ENCODE data around the gene LPCAT1.
A peak's percentile ranks its signal among the peaks of the same experiment; 100 is the strongest.
"Not testable (repeated sequence)": the region's sequence is repeated elsewhere in the genome, so short reads cannot be mapped to it uniquely, and the experiment has no call there.

Gene LPCAT1

DNA sequence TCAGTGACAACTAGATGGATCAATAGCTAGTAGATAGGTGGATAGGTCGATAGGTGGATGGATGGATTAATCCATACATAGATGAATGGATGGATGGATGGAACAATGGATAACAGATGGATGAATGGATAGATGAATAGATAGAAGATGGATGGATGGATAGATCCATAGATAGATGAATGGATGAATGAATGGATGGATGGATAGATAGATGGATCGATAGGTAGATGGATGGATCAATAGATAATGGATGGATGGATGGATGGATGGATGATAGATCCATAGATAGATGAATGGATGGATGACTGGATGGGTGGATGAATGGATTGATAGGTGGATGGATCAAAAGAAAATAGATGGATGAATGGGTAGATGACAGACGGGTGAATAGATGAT lies 83.7 kb downstream of the LPCAT1 start:
- DNase-seq, result no peak

- no peak for DNase-seq
These were observed 84.2 kb downstream of the LPCAT1 start for GRCh38 chr5:1439388-1440097.

GRCh38 chr5:1438871-1439270 lies 84.9 kb downstream of the LPCAT1 start:
- no peak for DNase-seq

DNA sequence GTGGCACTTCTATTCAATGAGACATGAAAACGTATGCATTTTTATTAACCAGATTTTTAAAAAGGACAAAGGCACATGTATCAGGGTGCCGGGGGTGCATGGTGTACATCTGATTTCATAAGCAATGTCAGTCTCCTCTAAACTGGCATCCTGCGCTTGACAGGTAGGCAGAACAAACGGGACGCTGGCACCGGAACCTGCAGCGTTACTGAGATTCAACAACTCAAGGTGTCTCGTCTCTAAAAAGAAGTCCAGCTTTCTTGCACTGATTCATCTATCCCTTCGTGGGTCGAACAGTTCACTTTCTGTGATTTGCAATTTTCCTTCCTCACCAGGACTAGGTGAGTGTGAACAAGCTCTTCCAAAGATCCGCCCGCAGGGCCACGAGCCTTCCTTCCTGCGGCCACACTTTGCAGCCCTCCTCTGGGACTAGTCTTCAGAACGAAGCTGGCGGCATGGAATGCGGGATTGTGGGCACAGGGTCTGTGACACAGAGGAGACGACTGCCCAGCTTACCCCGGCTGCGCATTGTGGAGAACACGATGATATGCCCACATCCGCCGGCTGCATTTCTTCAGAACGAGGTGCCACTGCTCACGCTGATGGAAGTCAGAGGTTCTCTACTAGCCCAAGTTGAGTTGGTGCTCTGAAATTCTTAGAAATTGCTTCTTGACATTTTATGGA lies 85.7 kb downstream of the LPCAT1 start:
- DNase-seq, result no peak

GRCh38 chr5:1437226-1437829 lies 86.4 kb downstream of the LPCAT1 start:
- peak; percentile 51 for DNase-seq

- no peak for DNase-seq
These were observed 87.1 kb downstream of the LPCAT1 start for GRCh38 chr5:1436681-1437080.

DNA sequence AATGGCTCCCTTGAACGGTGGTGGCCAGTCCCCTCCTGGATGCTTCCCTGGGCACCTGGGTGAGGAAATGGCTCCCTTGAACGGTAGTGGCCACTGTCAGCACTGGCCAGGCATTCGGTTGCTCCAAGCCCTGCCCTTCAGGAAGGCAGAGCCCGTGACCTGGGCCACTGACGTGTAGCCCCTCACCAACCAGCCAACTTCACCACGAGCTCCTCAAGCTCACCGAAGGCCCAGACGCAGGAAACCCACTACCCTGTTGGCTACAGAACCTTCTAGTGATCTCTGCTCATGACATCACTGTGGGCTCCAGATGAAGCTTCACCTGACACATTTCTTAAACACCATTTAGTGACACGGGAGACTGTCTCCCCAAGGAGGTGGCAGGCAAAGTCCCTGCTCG lies 87.7 kb downstream of the LPCAT1 start:
- DNase-seq, result no peak

DNA sequence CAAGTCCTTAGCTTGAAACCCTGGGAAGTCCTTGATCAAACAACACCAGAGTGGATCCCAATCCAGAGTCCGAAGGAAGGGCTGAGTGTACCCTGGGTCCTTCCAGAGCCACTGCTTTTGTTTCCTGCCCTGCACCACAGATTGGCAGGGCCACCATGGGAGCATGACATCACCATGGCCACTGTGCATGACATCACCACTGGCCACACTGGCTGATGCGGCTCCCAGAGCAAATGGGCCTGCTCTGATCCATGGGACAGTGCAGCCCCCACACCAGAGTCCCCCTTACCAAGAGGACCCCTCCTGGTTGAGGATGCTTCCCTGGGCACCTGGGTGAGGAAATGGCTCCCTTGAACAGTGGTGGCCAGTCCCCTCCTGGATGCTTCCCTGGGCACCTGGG lies 88.4 kb downstream of the LPCAT1 start:
- no peak for DNase-seq

GRCh38 chr5:1432296-1432695 lies 91.5 kb downstream of the LPCAT1 start:
- no peak for DNase-seq

GRCh38 chr5:1431896-1432295 lies 91.9 kb downstream of the LPCAT1 start:
- DNase-seq, result no peak

GRCh38 chr5:1431021-1431811 lies 92.5 kb downstream of the LPCAT1 start:
- no peak for DNase-seq

- DNase-seq, result no peak
These were observed 93.5 kb downstream of the LPCAT1 start for GRCh38 chr5:1430121-1430795.

DNA sequence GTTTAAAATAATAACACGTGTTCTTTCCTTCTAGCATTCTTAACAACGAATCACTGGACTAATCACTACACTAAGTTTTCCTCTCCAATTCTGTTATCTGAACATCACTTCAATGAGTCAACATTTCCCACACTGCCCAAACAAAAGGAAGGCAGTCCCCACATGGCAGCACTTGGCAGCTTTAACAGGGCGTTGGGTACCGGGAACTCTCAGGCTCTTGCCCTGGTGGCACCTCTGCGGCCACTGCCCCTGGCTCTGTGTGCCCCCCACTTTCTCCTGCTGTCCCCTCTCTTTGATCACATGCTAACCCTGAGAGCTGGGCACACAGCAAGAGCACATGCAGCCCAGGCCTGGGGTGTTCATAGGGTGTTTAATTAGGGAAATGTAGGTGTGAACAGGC lies 94.3 kb downstream of the LPCAT1 start:
- no peak for DNase-seq

- DNase-seq, result no peak
These were observed 94.7 kb downstream of the LPCAT1 start for GRCh38 chr5:1429066-1429465.

DNA sequence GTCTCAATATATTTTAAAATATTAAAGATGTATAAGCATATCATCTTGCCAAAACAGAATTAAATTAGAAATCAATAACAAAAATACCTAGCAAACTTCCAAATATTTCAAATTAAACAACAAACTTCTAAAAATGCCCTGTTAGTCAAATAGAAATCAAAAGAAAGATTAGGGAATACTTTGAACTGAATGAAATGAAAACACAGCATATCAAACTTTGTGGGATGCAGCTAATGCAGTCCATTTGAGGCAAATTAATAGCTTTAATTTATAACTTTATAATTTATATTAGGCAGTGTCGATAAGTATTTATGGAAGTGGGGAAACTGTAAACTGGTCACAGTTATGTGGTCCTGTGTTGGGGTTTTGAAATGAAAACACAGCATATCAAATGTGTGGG lies 95.7 kb downstream of the LPCAT1 start:
- no peak for DNase-seq

- no peak for DNase-seq
These were observed 99.0 kb downstream of the LPCAT1 start for GRCh38 chr5:1424716-1425115.

DNA sequence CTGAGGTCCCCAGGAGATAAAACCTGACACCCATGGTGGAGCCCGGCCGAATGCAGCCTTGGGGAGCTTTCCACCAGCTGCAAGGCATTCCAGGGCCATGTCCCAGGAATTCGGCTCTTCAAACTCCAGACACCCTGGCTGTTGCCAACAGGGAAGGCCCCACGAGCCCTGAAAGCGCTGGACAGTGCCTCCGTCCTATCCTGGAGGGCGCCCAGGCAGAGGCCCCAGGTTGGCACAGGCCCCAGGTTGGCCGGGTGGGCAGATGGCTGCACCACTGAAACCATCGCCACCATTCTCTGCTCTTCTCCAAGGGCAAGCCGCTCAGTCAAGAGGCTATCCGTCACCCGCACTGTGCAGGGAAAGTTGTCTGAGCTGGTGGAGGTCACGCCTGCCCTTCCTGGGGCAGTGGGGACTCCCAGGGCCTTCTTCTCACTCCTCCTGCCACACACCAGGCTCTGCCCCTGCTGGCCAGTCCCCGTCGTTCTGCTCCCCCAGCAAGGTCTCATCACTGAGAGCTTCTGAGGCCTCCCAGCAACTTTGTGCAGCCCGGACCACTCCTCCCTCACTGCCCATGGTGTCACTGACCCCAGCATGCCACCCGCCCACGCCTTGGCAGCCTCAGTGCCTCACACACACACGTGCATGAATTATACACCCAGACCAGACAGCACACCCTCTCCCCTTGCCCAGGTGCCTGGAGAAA lies 99.7 kb downstream of the LPCAT1 start:
- DNase-seq, result no peak

GRCh38 chr5:1422522-1422921 lies 101.2 kb downstream of the LPCAT1 start:
- DNase-seq, result not testable (repeated sequence)

DNA sequence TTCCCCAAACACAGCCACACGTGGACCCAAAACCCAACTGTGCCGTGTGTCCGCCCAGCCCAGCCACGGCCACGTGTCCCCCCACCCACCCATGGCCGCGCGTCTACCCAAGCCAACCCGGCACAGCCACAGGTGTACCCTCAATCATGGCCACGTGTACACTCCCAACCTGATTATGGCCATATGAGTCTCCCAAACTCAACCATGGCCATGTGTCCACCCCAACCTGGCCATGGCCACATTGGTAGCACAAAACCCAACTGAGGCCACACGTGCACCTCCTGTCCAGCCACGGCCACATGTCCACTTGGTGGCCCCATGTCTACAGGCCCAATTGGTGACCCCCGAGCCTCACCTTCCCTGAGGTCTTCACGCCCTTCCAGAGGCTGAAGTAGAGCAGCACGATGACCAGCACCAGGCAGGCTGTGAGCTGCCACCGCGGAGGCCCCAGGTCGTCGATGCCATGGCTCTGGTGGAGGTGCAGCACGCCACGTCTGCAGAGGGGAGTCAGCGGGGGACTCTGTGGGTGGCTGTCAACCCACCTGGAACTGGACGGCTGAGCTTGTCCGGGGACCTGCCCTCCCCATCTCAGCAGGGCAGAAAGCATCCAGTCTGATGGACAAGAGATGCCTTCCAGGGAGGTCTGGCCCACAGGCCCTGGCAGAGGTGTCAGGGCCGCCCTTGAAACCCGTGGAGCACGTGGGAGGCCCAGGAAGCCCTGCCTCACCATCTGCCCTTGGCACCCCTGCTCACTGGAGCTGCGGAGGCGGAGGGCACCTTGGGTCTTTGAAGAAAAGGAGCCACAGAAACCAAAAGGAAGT lies 102.0 kb downstream of the LPCAT1 start:
- no peak for DNase-seq

DNA sequence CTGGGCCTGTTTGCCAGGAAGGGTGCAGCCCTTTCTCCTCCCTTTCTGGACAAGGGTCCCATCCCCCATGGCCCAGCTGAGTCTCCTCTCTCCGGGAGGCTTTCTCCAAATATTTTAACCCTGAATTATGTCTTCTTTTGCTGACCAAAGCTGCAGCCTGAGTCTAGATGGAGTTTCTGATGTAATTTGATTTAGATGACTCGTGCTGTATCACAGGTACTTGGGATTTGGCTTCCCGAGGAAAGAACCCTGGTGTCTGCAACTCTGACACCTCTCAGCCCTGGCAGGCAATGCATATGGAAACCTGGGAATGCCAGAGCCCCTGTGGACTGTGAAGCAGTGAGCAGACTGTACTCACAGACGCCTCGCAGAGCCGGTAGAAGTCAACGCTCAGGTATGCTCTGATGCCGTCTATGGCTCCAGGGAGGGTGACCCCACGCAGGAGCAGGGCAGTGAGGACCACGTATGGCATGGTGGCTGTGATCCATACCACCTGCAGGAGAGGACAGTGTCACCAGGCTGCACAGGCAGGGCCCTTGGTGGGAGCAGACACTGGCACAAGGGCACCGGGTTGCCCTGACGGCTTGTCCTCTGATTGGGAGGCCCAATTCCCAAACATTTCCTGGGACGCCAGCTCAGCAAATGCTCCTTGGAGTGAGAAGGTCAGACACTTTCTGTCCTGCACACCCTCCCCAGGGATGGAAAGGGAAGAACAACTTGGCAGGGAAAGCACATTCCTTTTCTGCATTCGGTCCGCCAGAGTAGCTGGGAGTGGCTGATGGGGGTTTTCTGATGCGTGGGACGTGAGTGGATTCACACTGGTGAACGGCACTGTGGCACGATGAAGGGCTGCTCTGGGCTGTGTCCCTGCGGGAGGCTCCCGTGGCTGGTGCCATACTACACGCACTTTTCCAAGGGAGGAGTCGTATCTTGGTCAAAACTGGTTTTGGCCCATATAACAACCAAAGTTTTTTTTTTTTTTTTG lies 103.3 kb downstream of the LPCAT1 start:
- no peak for DNase-seq
